Measurements from ENCODE around the gene ZNF423.

ZNF423 gene

DNA sequence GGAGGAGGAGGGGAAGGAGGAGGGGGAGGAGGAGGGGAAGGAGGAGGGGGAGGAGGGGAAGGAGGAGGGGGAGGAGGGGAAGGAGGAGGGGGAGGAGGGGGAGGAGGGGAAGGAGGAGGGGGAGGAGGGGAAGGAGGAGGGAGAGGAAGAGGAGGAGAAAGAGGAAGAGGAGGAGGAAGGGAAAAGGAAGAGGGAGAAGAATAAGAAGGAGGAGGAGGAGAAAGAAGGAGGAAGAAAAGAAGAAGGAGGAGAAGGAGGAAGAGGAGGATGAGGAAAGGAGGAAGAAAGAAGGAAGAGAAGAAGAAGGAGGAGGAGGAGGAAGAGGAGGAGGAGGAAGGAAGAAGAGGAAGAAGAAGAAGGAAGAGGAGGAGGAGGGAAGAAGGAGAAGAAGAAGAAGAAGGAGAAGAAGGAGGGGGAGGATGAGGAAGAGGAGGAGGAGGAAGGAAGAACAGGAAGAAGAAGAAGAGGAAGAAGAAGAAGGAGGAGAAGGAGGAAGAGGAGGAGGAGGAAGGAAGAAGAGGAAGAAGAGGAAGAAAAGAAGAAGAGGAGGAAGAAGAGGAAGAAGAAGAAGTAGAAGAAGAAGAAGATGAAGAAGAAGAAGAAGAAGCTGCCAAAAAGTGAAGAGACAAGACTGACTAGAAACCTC is 378.5 kb downstream of the ZNF423 start:
- TF ChIP-seq, protein P1, sequence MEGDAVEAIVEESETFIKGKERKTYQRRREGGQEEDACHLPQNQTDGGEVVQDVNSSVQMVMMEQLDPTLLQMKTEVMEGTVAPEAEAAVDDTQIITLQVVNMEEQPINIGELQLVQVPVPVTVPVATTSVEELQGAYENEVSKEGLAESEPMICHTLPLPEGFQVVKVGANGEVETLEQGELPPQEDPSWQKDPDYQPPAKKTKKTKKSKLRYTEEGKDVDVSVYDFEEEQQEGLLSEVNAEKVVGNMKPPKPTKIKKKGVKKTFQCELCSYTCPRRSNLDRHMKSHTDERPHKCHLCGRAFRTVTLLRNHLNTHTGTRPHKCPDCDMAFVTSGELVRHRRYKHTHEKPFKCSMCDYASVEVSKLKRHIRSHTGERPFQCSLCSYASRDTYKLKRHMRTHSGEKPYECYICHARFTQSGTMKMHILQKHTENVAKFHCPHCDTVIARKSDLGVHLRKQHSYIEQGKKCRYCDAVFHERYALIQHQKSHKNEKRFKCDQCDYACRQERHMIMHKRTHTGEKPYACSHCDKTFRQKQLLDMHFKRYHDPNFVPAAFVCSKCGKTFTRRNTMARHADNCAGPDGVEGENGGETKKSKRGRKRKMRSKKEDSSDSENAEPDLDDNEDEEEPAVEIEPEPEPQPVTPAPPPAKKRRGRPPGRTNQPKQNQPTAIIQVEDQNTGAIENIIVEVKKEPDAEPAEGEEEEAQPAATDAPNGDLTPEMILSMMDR (IDR thresholded peaks at IDR 0.05; ENCODE audit: insufficient read depth, missing control alignments): no peak
- FAIRE-seq: no peak
- no peak for DNase-seq (ENCODE audit: insufficient read length, low spot score)

DNA sequence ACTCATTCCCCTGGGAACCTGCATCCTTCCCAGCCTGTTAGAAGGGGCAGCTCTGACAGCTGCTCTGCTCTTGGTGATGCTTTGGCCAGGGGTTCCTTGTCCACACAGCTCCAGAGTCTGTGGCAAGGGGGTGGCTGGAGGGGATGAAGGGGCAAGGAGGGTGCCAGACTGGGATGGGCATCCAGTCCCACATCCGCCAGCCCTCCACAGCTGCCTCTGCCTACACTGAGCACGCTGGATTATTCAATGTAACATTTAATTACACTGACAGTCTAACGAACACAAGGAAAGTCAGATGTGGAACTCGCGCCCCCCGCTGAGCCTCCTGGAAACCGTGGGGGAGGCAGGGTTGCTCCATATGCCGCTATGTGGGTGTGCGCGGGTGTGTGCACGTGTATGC is 381.2 kb downstream of the ZNF423 start:
- DNase-seq (ENCODE audit: insufficient read length, low spot score): no peak
- FAIRE-seq: no peak

DNA sequence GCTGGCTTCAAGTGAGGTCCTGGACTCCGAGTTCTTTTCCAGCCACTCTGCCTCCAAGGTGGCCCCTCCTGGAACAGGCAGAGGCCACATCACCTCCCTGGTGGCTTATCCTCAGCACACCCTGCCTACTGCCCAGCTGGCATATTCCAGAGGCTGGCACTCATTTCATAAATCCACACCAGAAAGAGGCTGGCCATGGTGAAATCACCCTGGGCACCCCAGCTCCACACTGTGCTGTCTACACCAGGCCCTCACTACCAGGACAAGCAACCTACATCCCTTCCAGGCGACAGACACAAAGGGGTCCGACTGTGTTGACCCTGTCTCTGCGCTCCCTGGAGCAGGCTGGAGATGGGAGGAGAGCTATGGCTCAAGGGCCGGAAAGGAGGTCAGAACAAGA is 382.1 kb downstream of the ZNF423 start:
- FAIRE-seq (no peak), DNase-seq (ENCODE audit: insufficient read length, low spot score) (no peak)

More for the DNA sequence above, 381.2 kb downstream of the ZNF423 start:
- TF ChIP-seq, protein P1 (IDR thresholded peaks at IDR 0.05; ENCODE audit: insufficient read depth, missing control alignments): no peak

DNA sequence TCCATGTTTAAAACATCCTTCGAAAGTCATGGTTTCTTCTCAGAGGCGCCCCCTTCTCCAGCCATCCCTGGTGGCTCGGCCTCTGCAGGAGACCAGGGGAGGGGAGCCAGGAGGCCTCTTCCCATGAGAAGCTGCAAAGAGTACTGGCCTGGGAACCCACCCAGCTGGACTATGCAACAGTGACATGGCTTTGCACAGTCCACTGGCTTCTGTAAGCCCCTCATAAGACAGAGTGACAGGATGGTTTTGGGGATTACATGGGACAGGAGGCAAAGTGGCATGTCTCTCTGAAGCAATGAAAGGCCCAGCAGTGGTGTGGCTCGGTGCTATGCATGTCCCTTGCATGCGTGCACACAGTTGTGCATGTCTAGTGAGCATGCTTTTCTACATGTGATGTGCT is 382.8 kb downstream of the ZNF423 start:
- FAIRE-seq: no peak
- DNase-seq (ENCODE audit: insufficient read length, low spot score): no peak
- TF ChIP-seq, protein P1 (IDR thresholded peaks at IDR 0.05; ENCODE audit: insufficient read depth, missing control alignments): no peak

More for the DNA sequence above, 382.1 kb downstream of the ZNF423 start:
- TF ChIP-seq, protein P1 (IDR thresholded peaks at IDR 0.05; ENCODE audit: insufficient read depth, missing control alignments): no peak

DNA sequence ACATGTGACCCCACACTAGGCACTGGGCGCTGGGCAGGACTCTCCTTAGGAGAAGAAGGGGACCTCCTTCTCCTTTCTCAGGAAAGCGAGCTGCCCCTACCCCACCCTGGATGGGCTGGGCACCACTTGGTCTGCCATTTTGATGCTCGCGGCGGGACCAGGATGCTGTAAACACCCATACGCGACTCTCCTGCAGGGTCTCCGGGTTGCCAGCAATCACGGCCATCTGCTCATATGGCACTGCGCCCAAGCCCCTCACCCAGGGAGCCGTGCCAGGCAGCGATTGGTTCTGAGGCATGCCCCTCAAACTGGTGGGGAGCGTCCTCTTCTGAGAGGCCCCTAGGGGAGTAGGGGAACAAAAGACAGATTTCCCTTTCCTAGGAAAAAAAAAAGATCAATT is 383.3 kb downstream of the ZNF423 start:
- DNase-seq (ENCODE audit: insufficient read length, low spot score): no peak
- TF ChIP-seq, protein P1 (IDR thresholded peaks at IDR 0.05; ENCODE audit: insufficient read depth, missing control alignments): no peak

DNA sequence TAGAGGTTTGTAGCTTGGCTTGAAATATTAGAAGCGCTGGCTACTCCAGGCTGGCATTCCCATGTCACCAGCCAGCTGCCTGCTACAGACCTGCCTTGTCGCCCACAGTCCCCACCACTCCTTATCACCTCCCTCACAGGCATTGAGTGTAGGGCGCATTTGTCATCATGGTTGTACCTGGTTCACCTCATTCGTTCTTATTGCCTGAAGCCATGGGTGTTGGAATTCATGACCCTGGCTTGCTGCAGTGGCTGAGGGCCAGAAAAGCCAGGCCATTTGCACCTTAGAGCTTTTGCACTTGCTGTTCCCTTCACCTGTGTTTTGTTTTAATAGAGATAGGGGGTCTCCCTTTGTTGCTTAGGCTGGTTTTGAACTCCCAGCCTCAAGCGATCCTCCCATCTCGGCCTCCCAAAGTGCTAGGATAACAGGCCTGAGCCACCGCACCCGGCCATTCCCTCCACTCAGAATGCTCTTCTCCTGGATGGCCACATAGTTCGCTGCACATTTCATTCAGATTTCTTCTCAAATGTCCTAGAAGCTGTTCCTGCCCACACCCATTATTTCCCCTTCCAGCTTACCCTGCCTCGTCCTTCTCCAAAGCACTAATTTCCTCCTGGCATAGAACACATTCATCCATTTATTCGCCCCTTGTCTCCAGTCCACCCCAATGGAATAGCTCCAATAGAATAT is 384.7 kb downstream of the ZNF423 start:
- TF ChIP-seq, protein P1 (IDR thresholded peaks at IDR 0.05; ENCODE audit: insufficient read depth, missing control alignments): no peak
- DNase-seq (ENCODE audit: insufficient read length, low spot score) (no peak), FAIRE-seq (no peak)

More for the DNA sequence above, 383.3 kb downstream of the ZNF423 start:
- no peak for FAIRE-seq

DNA sequence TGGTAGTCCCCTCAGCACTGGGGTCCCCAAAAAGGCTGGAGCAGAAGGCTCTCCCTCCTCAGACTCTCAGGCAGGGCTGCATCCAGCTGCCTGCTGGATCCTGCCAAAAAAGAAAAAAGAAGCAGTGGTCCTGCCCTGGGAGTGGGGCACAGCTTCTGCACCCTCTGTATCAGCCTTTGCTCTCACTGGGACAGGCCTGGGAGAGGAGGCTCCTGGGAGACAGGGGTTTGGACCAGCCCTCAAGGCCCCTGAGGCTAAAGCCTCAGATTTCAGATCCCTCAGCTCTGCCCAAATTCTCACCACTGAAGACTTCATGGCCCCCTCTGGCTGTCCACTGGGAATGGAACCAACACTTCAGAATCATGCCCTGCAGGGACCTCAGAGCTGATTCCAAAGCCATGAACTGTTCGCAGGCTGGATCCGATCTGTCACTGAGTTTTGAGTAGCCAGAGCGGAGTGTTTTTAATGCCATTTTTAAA is 385.4 kb downstream of the ZNF423 start:
- FAIRE-seq (no peak), DNase-seq (ENCODE audit: insufficient read length, low spot score) (no peak)
- TF ChIP-seq, protein P1 (IDR thresholded peaks at IDR 0.05; ENCODE audit: insufficient read depth, missing control alignments): no peak
